HepG2 (cell line): ENCODE measurements around the gene NDUFS7. TPM values are rescaled to one million over a fixed set of nuclear protein-coding genes. Genes with fewer than 3 reads are reported as not detected.

Source experiments
- HMG20B ChIP-seq: conservative IDR thresholded peaks from 2 replicates; pipeline ENCODE4 v1.6.1; 2016; ENCODE audit warnings: missing genetic modification reagents, missing compliant biosample characterization
- HNRNPH1 ChIP-seq: fragments of 200-400 bp; formaldehyde crosslinking; optimal IDR thresholded peaks from 2 replicates; pipeline ENCODE3; 2017; ENCODE audit warnings: mild to moderate bottlenecking, low read depth, low read length
- NR2F6 ChIP-seq, 2 experiments: IDR thresholded peaks; 2 replicates each; pipeline ENCODE4 v1.6.1; 2016; ENCODE audit warnings: antibody characterized with exemption in 1 of 2, mild to moderate bottlenecking in 1 of 2
- PAWR ChIP-seq: sonication (generic); formaldehyde crosslinking; IDR thresholded peaks from 2 replicates; pipeline ENCODE4 v1.4.0; 2020; ENCODE audit warnings: missing genetic modification reagents, mild to moderate bottlenecking, borderline replicate concordance
- ZNF225 ChIP-seq: sonication (generic); formaldehyde crosslinking; IDR thresholded peaks from 2 replicates; pipeline ENCODE4 v1.4.0; 2020; ENCODE audit warnings: mild to moderate bottlenecking, missing genetic modification reagents
- ZNF644 ChIP-seq: IDR thresholded peaks from 2 replicates; pipeline ENCODE4 v1.6.1; 2016; ENCODE audit warnings: low read depth
- ZNF772 ChIP-seq: sonication (generic); formaldehyde crosslinking; IDR thresholded peaks from 2 replicates; pipeline ENCODE4 v1.5.0; 2020; ENCODE audit warnings: mild to moderate bottlenecking, missing genetic modification reagents
- ZNF773 ChIP-seq: sonication (generic); formaldehyde crosslinking; IDR thresholded peaks from 2 replicates; pipeline ENCODE4 v1.4.0; 2020; ENCODE audit warnings: missing genetic modification reagents, borderline replicate concordance
- polyA plus RNA-seq, 8 experiments: library from polyadenylated mRNA; depleted of rRNA in 3 of 8; stranded (reverse) in 7 of 8; unstranded in 1 of 8; fragments of >200 nt; fragmentation: Illumina TruSeq in 4 of 8; extraction: Trizol in 4 of 8; gene quantifications; 2 replicates each; pipeline versions ENCODE4 v1.2.1 to v1.2.3, GENCODE V29; 2011 to 2016; ENCODE audit warnings: low read depth in 4 of 8, missing spikeins in 1 of 8, mixed read lengths in 1 of 8; ENCODE audit not compliant: insufficient read depth in 1 of 8
- total RNA-seq, 5 experiments: library from RNA; depleted of rRNA; stranded (reverse); fragments of >200 nt; fragmentation: Illumina TruSeq; extraction: Trizol; gene quantifications; 2 replicates each; pipeline ENCODE4 v1.2.3, GENCODE V29; 2016; ENCODE audit warnings: low read depth in 1 of 5
- TF ChIP-seq, protein P1 (sequence below): sonication (generic); formaldehyde crosslinking; IDR thresholded peaks from 2 replicates; pipeline ENCODE4 v1.5.0; 2020; ENCODE audit warnings: missing genetic modification reagents
- TF ChIP-seq, protein P2 (sequence below): sonication (generic); formaldehyde crosslinking; conservative IDR thresholded peaks from 2 replicates; pipeline ENCODE4 v1.4.0; 2020; ENCODE audit warnings: missing genetic modification reagents
- TF ChIP-seq, protein P3 (sequence below): sonication (generic); formaldehyde crosslinking; IDR thresholded peaks from 2 replicates; pipeline ENCODE4 v1.4.0; 2020; ENCODE audit warnings: missing genetic modification reagents
- TF ChIP-seq, protein P4 (sequence below): sonication (generic); formaldehyde crosslinking; IDR thresholded peaks from 2 replicates; pipeline ENCODE4 v1.4.0; 2020; ENCODE audit warnings: low read depth, mild to moderate bottlenecking, missing genetic modification reagents
- TF ChIP-seq, protein P5 (sequence below): fragments of 450-650 bp; IDR thresholded peaks from 2 replicates; pipeline ENCODE4 v1.6.1; 2017; ENCODE audit warnings: mild to moderate bottlenecking
- TF ChIP-seq, protein P6 (sequence below): sonication (generic); formaldehyde crosslinking; IDR thresholded peaks from 2 replicates; pipeline ENCODE4 v1.4.0; 2020; ENCODE audit warnings: missing genetic modification reagents

The NDUFS7 gene
- total and polyA plus RNA-seq, 2 of the 13 experiments (the other 11 are each of a cell fraction or from before 2014, with no cell fraction given) = 34.3 to 66.9 TPM

DNA sequence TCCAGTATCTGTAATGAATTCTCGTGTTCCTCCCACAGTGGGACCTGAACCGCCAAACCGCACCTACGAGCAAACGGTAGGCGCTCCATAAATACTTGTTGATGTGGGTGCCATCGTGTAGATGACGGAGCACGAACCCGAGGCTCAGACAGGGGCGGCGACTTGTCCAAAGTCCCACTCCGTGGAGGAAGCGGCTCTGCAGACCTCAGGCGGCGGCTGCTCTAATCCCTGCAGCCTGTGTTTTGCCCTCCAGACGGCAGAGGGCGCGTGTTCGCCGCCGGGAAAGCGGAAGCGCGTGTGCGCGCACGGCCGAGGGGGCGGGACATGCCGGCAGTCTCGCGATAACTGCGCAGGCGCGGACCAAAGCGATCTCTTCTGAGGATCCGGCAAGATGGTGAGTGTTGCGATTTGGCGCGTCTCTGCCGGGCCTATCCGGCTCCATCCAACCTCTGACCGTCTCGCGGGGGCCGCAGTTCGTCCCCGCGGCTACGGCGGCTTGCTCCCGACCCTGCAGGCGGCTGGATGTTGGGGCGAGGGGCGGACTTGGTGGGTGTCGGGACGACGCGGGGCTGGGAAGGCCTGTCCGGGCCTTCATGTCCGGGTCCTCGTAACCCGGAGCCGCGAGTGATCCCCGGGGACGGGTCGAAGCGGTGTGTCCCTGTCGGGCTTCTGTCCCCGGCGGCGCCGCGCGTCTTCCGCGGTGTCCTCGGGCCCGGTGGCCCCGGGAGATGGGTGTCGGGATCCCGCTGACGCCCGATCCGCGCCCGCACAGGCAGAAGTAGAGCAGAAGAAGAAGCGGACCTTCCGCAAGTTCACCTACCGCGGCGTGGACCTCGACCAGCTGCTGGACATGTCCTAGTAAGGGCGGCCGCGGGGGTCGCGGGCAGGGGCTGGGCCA is 54.6 kb downstream of the NDUFS7 start, which contains the start of gene RPS15 (continued):
- TF ChIP-seq, protein P1, sequence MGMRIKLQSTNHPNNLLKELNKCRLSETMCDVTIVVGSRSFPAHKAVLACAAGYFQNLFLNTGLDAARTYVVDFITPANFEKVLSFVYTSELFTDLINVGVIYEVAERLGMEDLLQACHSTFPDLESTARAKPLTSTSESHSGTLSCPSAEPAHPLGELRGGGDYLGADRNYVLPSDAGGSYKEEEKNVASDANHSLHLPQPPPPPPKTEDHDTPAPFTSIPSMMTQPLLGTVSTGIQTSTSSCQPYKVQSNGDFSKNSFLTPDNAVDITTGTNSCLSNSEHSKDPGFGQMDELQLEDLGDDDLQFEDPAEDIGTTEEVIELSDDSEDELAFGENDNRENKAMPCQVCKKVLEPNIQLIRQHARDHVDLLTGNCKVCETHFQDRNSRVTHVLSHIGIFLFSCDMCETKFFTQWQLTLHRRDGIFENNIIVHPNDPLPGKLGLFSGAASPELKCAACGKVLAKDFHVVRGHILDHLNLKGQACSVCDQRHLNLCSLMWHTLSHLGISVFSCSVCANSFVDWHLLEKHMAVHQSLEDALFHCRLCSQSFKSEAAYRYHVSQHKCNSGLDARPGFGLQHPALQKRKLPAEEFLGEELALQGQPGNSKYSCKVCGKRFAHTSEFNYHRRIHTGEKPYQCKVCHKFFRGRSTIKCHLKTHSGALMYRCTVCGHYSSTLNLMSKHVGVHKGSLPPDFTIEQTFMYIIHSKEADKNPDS (CRISPR knock-in tag) = no peak
- no peak; the same call in 1 of the 2 replicates for TF ChIP-seq NR2F6 (IDR thresholded peaks at IDR 0.05)
- TF ChIP-seq NR2F6 (CRISPR knock-in tag; IDR thresholded peaks at IDR 0.05) = peak; percentile 90
- TF ChIP-seq ZNF773 (CRISPR knock-in tag) = peak; percentile 65; the same call in 1 of the 2 replicates
- TF ChIP-seq PAWR (CRISPR knock-in tag) = 0 out of 2 replicates have a peak, but pooled peaks have one; percentile 81
- TF ChIP-seq HMG20B (CRISPR knock-in tag) = peak; percentile 60; the same call in 1 of the 2 replicates
- TF ChIP-seq ZNF225 (CRISPR knock-in tag) = peak; percentile 93
- TF ChIP-seq, protein P2, sequence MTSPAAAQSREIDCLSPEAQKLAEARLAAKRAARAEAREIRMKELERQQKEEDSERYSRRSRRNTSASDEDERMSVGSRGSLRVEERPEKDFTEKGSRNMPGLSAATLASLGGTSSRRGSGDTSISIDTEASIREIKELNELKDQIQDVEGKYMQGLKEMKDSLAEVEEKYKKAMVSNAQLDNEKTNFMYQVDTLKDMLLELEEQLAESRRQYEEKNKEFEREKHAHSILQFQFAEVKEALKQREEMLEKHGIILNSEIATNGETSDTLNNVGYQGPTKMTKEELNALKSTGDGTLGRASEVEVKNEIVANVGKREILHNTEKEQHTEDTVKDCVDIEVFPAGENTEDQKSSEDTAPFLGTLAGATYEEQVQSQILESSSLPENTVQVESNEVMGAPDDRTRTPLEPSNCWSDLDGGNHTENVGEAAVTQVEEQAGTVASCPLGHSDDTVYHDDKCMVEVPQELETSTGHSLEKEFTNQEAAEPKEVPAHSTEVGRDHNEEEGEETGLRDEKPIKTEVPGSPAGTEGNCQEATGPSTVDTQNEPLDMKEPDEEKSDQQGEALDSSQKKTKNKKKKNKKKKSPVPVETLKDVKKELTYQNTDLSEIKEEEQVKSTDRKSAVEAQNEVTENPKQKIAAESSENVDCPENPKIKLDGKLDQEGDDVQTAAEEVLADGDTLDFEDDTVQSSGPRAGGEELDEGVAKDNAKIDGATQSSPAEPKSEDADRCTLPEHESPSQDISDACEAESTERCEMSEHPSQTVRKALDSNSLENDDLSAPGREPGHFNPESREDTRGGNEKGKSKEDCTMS (CRISPR knock-in tag) = no peak
- TF ChIP-seq, protein P3, sequence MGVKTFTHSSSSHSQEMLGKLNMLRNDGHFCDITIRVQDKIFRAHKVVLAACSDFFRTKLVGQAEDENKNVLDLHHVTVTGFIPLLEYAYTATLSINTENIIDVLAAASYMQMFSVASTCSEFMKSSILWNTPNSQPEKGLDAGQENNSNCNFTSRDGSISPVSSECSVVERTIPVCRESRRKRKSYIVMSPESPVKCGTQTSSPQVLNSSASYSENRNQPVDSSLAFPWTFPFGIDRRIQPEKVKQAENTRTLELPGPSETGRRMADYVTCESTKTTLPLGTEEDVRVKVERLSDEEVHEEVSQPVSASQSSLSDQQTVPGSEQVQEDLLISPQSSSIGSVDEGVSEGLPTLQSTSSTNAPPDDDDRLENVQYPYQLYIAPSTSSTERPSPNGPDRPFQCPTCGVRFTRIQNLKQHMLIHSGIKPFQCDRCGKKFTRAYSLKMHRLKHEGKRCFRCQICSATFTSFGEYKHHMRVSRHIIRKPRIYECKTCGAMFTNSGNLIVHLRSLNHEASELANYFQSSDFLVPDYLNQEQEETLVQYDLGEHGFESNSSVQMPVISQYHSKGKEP = peak; percentile 61; the same call in 1 of the 2 replicates
- TF ChIP-seq, protein P4, sequence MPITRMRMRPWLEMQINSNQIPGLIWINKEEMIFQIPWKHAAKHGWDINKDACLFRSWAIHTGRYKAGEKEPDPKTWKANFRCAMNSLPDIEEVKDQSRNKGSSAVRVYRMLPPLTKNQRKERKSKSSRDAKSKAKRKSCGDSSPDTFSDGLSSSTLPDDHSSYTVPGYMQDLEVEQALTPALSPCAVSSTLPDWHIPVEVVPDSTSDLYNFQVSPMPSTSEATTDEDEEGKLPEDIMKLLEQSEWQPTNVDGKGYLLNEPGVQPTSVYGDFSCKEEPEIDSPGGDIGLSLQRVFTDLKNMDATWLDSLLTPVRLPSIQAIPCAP = no peak
- TF ChIP-seq HNRNPH1 = no peak
- TF ChIP-seq, protein P5, sequence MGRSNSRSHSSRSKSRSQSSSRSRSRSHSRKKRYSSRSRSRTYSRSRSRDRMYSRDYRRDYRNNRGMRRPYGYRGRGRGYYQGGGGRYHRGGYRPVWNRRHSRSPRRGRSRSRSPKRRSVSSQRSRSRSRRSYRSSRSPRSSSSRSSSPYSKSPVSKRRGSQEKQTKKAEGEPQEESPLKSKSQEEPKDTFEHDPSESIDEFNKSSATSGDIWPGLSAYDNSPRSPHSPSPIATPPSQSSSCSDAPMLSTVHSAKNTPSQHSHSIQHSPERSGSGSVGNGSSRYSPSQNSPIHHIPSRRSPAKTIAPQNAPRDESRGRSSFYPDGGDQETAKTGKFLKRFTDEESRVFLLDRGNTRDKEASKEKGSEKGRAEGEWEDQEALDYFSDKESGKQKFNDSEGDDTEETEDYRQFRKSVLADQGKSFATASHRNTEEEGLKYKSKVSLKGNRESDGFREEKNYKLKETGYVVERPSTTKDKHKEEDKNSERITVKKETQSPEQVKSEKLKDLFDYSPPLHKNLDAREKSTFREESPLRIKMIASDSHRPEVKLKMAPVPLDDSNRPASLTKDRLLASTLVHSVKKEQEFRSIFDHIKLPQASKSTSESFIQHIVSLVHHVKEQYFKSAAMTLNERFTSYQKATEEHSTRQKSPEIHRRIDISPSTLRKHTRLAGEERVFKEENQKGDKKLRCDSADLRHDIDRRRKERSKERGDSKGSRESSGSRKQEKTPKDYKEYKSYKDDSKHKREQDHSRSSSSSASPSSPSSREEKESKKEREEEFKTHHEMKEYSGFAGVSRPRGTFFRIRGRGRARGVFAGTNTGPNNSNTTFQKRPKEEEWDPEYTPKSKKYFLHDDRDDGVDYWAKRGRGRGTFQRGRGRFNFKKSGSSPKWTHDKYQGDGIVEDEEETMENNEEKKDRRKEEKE = no peak
- TF ChIP-seq, protein P6, sequence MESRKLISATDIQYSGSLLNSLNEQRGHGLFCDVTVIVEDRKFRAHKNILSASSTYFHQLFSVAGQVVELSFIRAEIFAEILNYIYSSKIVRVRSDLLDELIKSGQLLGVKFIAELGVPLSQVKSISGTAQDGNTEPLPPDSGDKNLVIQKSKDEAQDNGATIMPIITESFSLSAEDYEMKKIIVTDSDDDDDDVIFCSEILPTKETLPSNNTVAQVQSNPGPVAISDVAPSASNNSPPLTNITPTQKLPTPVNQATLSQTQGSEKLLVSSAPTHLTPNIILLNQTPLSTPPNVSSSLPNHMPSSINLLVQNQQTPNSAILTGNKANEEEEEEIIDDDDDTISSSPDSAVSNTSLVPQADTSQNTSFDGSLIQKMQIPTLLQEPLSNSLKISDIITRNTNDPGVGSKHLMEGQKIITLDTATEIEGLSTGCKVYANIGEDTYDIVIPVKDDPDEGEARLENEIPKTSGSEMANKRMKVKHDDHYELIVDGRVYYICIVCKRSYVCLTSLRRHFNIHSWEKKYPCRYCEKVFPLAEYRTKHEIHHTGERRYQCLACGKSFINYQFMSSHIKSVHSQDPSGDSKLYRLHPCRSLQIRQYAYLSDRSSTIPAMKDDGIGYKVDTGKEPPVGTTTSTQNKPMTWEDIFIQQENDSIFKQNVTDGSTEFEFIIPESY (CRISPR knock-in tag) = peak; percentile 90
- peak; percentile 97; the same call in 1 of the 2 replicates for TF ChIP-seq ZNF772 (CRISPR knock-in tag)
- no peak for TF ChIP-seq ZNF644
